Erythroblast (primary cell): ENCODE measurements around the gene CDYL.

Source experiments
- GATA1 ChIP-seq: IDR thresholded peaks from 2 replicates; pipeline ENCODE4 v1.6.1; 2011; ENCODE audit warnings: low read depth, mild to moderate bottlenecking, control low read depth, low read length, moderate library complexity
- POLR2A ChIP-seq: IDR thresholded peaks from 2 replicates; pipeline ENCODE4 v1.6.1; 2011; ENCODE audit warnings: mild to moderate bottlenecking, low read length

GRCh38 chr6:4774715-4775493 lies 1.3 kb upstream of the CDYL start:
- TF ChIP-seq POLR2A (peak; percentile 78), GATA1 (no peak)
